ENCODE measurements around the gene SYT17.

SYT17 gene

GRCh38 chr16:19269098-19269497 is 101.1 kb downstream of the SYT17 start:
- DNase-seq = no peak

- no peak for DNase-seq
Measured at GRCh38 chr16:19274165-19274797, 106.2 kb downstream of the SYT17 start.

GRCh38 chr16:19278403-19278802 is 110.4 kb downstream of the SYT17 start:
- no peak for DNase-seq

- DNase-seq = no peak
Measured at GRCh38 chr16:19281246-19281645, 113.2 kb downstream of the SYT17 start.

- DNase-seq = no peak
Measured at GRCh38 chr16:19282101-19282500, 114.1 kb downstream of the SYT17 start.

GRCh38 chr16:19283637-19284036 is 115.6 kb downstream of the SYT17 start:
- no peak for DNase-seq

GRCh38 chr16:19284207-19284606 is 116.2 kb downstream of the SYT17 start:
- DNase-seq = no peak

- no peak for DNase-seq
Measured at GRCh38 chr16:19285431-19285830, 117.4 kb downstream of the SYT17 start, which contains the start of gene CLEC19A. CLEC19A (plus strand) TSS chr16:19285731; CDS start chr16:19285852, 121 bp downstream.

GRCh38 chr16:19286827-19287226 is 118.8 kb downstream of the SYT17 start:
- no peak for DNase-seq

GRCh38 chr16:19287241-19287640 is 119.2 kb downstream of the SYT17 start:
- DNase-seq = no peak

GRCh38 chr16:19288872-19289799 is 121.1 kb downstream of the SYT17 start:
- DNase-seq = no peak

GRCh38 chr16:19289811-19290485 is 121.9 kb downstream of the SYT17 start:
- DNase-seq = no peak

GRCh38 chr16:19290860-19291259 is 122.8 kb downstream of the SYT17 start:
- DNase-seq = no peak

GRCh38 chr16:19291475-19291874 is 123.4 kb downstream of the SYT17 start:
- no peak for DNase-seq

GRCh38 chr16:19292186-19292585 is 124.1 kb downstream of the SYT17 start:
- DNase-seq = no peak

GRCh38 chr16:19294156-19294649 is 126.2 kb downstream of the SYT17 start:
- DNase-seq = no peak

- no peak for DNase-seq
Measured at GRCh38 chr16:19295393-19295792, 127.4 kb downstream of the SYT17 start.

GRCh38 chr16:19297454-19297853 is 129.4 kb downstream of the SYT17 start:
- DNase-seq = no peak

GRCh38 chr16:19299565-19299964 is 131.5 kb downstream of the SYT17 start:
- no peak for DNase-seq

GRCh38 chr16:19301931-19302330 is 133.9 kb downstream of the SYT17 start:
- no peak for DNase-seq

- DNase-seq = no peak
Measured at GRCh38 chr16:19304750-19305149, 136.7 kb downstream of the SYT17 start.

GRCh38 chr16:19305443-19305842 is 137.4 kb downstream of the SYT17 start:
- DNase-seq = no peak

GRCh38 chr16:19307587-19308241 is 139.7 kb downstream of the SYT17 start:
- DNase-seq = no peak

Measured in CD4-positive, alpha-beta T cell treated with Interleukin-21 for 1 hour (primary cell).